Lower leg skin (tissue), 4 donors: ENCODE results near the gene RPL27. TPM values are rescaled to one million over a fixed set of nuclear protein-coding genes. Genes with fewer than 3 reads are reported as not detected.

Experiments
- DNase-seq, 2 donors: peaks; one replicate each; pipeline ENCODE4 v3.0.0-alpha.2; 2019; ENCODE audit warnings: low spot score in 2 of 2
- H3K4me3 ChIP-seq: fragments of 200-600 bp; sonication (generic); 2 replicates; pipeline ENCODE4 v1.5.1; 2017; ENCODE audit warnings: mild to moderate bottlenecking, low read depth; ENCODE audit not compliant: poor library complexity, severe bottlenecking
- POLR2A ChIP-seq, 2 donors: fragments of 450-650 bp; IDR thresholded peaks; one replicate each; pipeline ENCODE4 v1.6.1; 2016 to 2017; ENCODE audit warnings: antibody characterized with exemption in 2 of 2, mild to moderate bottlenecking in 1 of 2, moderate library complexity in 1 of 2
- WGBS, 2 donors: methylation state at CpG; one replicate each; pipeline ENCODE4 v1.1.5; 2018; 5-methylcytosine and 5-hydroxymethylcytosine counted together
- intact Hi-C: fragments of 100-400 bp; cut with DNase I; formaldehyde crosslinking; loops from one replicate; pipeline ENCODE4 v1.15.0; 2023; ENCODE audit warnings: low total_unique reads
- total RNA-seq, 4 donors: library from RNA; depleted of rRNA; stranded (reverse); fragments of >200 nt; gene quantifications; one replicate each; pipeline ENCODE4 v1.1.0, GENCODE V29; 2016
- TF ChIP-seq, protein P1 (sequence below), 3 donors: fragments of 450-650 bp; IDR thresholded peaks; one replicate each; pipeline ENCODE4 v1.5.1; 2016; ENCODE audit warnings: antibody characterized with exemption in 3 of 3, mild to moderate bottlenecking in 3 of 3, moderate library complexity in 2 of 3

Gene RPL27
- total RNA-seq, 4 donors from 2014 or later, result 1,091 to 1,783 (median 1,434) TPM

DNA sequence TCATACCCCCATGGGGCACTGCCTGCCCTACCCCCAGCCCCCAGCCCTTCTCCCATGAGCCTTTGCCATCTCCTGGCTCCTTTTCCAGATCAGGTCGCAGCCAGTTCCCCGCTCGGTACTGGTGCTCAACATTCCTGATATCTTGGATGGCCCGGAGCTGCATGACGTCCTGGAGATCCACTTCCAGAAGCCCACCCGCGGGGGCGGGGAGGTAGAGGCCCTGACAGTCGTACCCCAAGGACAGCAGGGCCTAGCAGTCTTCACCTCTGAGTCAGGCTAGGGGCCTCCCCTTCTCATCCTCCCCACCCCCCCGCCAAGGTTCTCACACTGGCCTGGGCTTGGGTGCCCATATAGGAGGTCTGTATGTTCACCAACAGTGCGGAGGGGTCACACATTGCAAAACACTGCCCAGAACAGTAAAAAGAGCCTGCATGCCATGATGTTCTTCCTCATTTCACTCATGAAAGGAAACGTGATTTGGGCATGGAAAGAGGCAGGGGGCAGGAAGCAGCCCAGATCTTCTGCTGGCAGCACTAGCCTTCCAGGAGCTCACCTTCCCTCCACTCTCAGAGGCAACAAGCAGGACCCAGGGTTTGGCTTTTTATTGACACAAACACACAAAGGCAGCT lies 15.9 kb downstream of the RPL27 start:
- intact Hi-C loops, result no loop called here
- TF ChIP-seq, protein P1, sequence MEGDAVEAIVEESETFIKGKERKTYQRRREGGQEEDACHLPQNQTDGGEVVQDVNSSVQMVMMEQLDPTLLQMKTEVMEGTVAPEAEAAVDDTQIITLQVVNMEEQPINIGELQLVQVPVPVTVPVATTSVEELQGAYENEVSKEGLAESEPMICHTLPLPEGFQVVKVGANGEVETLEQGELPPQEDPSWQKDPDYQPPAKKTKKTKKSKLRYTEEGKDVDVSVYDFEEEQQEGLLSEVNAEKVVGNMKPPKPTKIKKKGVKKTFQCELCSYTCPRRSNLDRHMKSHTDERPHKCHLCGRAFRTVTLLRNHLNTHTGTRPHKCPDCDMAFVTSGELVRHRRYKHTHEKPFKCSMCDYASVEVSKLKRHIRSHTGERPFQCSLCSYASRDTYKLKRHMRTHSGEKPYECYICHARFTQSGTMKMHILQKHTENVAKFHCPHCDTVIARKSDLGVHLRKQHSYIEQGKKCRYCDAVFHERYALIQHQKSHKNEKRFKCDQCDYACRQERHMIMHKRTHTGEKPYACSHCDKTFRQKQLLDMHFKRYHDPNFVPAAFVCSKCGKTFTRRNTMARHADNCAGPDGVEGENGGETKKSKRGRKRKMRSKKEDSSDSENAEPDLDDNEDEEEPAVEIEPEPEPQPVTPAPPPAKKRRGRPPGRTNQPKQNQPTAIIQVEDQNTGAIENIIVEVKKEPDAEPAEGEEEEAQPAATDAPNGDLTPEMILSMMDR (IDR thresholded peaks at IDR 0.05), result no peak
- no peak for TF ChIP-seq POLR2A (IDR thresholded peaks at IDR 0.05)
- 73 to 75% methylated on average over 8 to 12 of the region's 12 CpGs for WGBS, 2 donors
- DNase-seq, result no peak
- no peak overlapping the region for H3K4me3 ChIP-seq

DNA sequence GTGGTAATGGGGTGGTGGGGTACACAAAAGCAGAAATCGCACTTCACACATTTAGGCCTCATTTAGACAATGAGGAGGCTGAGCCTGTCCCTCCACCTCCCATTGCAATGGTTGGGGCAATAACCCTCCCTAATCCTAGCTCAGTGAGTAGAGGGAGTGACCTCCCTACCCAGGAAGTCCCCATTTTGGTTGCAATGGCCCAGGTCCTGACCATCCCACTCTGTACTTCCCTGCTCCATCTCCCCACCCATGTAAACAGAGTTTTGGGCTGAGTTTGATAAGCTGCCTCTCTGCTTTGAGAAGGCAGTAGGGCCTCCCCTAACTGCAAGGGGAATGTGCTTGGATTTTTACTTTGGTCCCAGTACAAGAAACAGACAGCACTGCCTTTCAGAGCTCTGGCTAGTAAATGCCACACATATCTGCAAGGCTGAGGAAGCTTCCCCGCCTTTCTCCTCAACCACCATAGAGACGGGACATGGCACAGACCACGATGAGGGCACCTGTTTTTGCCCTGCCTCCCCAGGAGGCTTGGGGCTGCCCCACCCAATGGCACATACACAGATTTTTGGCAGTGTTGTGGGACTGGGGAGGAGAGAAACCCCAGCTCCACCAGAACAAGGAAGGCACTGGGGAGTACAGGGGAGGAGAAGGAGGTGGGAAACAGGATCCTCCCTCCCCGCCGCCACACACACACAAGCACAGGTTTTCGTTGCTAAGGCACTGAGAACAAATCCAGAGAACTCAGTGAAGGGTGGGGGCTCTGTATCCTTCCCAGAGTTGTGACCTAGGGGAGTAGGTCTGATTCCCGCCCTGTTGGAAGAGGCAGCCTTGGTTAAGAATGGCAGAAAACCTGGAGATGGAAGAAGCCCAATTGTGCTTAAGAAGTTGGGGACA lies 16.7 kb downstream of the RPL27 start:
- intact Hi-C loops, result no loop called here
- DNase-seq, result no peak
- 51 to 61% methylated on average over 8 of the region's 8 CpGs for WGBS, 2 donors
- TF ChIP-seq POLR2A (IDR thresholded peaks at IDR 0.05), result no peak
- TF ChIP-seq, protein P1 (IDR thresholded peaks at IDR 0.05), result no peak
- H3K4me3 ChIP-seq, result no peak overlapping the region

DNA sequence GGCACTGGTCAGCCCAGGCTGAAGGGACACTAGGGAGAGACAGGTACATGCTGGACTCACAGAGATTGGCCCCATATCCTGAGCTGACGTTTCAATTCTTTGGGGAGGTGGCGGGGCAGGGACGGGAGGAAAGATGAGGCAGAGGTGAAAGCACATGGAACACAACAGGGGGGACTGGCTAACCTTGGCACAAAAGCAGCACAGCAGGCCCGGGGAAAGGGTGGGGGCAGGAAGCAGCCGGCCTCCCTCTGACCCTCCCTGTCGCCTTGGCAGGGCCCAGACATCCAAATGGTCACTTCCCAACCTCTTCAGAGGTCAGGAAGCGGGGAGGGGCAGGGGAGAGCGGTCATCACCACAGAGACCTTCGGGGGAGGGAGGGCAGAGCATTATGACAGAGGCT lies 17.4 kb downstream of the RPL27 start:
- TF ChIP-seq, protein P1 (IDR thresholded peaks at IDR 0.05), result no peak
- TF ChIP-seq POLR2A (IDR thresholded peaks at IDR 0.05), result no peak
- intact Hi-C loops, result no loop called here
- H3K4me3 ChIP-seq, result no peak overlapping the region
- peak in 1 of 2 donors; percentile 89 for DNase-seq
- WGBS, 2 donors, result 46 to 56% methylated on average over 9 of the region's 9 CpGs

DNA sequence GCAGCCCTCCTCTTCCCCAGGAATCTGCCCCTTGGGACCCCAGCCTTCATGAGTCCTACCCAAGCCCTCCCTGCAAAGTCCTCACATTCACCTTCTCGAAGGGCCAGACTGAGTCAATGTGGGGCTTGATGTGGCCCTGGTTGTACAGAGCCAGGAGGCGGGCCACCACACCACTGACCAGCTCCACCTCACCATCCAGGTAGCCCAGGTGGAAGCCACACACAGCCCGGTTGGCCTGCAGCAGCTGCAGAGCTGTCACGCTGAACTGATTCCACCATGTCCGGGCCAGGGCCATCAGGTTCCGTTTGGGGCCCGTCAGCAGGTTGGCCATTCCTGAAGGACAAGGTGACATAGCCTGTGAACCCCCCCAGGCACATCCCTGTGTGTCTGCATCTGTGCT lies 18.0 kb downstream of the RPL27 start:
- TF ChIP-seq, protein P1 (IDR thresholded peaks at IDR 0.05), result no peak
- TF ChIP-seq POLR2A (IDR thresholded peaks at IDR 0.05), result no peak
- H3K4me3 ChIP-seq, result no peak overlapping the region
- intact Hi-C loops, result no loop called here
- WGBS, 2 donors, result 90 to 91% methylated on average over 4 to 6 of the region's 7 CpGs
- DNase-seq, result no peak

DNA sequence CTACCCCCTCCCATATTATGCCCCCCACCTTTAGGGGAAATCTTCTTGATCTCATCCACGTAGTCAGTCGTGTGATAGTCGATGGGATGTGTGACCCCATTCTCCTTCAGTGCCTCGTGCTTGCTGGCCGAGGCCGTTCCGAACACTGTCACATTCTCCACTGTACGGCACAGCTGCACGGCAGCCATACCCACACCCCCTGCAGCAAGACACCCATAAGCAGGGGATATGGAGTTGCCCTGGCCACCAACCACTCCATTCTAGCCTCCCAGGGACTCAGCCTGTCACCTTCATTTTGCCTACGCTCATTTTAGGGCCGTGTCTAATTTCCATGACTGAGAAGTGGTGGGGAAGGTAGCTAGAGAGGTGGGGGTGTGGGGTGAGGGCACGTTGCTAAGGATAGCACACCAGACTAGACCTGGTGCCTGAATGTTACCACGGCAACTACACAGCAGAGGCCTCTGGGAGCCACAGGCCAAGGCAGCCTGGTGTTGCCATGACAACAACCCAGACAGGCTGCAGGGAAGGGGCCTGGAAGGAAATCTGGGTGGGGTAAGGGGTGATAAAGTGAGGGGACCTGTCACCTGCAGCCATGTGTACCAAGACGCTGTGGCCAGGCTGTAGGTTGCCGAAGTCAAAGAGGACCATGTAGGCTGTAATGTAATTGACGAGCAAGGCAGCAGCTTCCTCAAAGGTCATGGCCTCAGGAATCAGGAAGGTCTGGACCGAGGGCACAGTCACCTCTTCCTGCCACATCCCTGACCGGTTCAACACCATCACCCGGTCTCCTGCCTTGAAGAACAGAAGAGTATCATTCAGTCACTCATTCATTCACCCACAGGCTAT lies 20.0 kb downstream of the RPL27 start:
- no peak for DNase-seq
- WGBS, 2 donors, result 72 to 73% methylated on average over 19 of the region's 19 CpGs
- TF ChIP-seq, protein P1 (IDR thresholded peaks at IDR 0.05), result no peak
- TF ChIP-seq POLR2A (IDR thresholded peaks at IDR 0.05), result no peak
- intact Hi-C loops, result no loop called here
- no peak overlapping the region for H3K4me3 ChIP-seq
